Astrocyte (in vitro differentiated cells and primary cell): ENCODE results near the gene STX12. TPM values are rescaled to one million over a fixed set of nuclear protein-coding genes. Genes with fewer than 3 reads are reported as not detected.

ENCODE experiments used
- DNase-seq: peaks from one replicate; pipeline ENCODE4 v3.0.0-alpha.2; 2010; ENCODE audit warnings: low read depth
- FAIRE-seq: peaks from 2 replicates; lab custom pipeline; 2011; peaks lifted over from hg19 to GRCh38; lab: Jason Lieb, UNC
- H2AFZ ChIP-seq: 2 replicates; pipeline ENCODE4 v1.6.0; 2012; ENCODE audit warnings: low read depth, low read length, inconsistent platforms
- H3K27ac ChIP-seq: 2 replicates; pipeline ENCODE4 v1.5.1; 2011; ENCODE audit warnings: low read depth, low read length, inconsistent platforms
- H3K27me3 ChIP-seq: 2 replicates; pipeline ENCODE4 v1.6.0; 2011; ENCODE audit warnings: low read length, inconsistent platforms; ENCODE audit not compliant: insufficient read depth
- H3K36me3 ChIP-seq: 2 replicates; pipeline ENCODE4 v1.5.1; 2011; ENCODE audit warnings: low read length, inconsistent platforms; ENCODE audit not compliant: insufficient read depth
- H3K4me1 ChIP-seq: 2 replicates; pipeline ENCODE4 v1.5.1; 2011; ENCODE audit warnings: low read length, inconsistent platforms; ENCODE audit not compliant: insufficient read depth
- H3K4me2 ChIP-seq: 2 replicates; pipeline ENCODE4 v1.6.0; 2012; ENCODE audit warnings: low read length, inconsistent platforms
- H3K4me3 ChIP-seq: 2 replicates; pipeline ENCODE4 v1.5.1; 2011; ENCODE audit warnings: low read depth, mild to moderate bottlenecking, low read length, inconsistent platforms; ENCODE audit not compliant: insufficient read depth
- H3K79me2 ChIP-seq: 2 replicates; pipeline ENCODE4 v1.6.0; 2012; ENCODE audit warnings: mild to moderate bottlenecking, low read length, inconsistent platforms; ENCODE audit not compliant: insufficient read depth
- H3K9ac ChIP-seq: 2 replicates; pipeline ENCODE4 v1.6.0; 2012; ENCODE audit warnings: mild to moderate bottlenecking, low read length, inconsistent platforms
- H3K9me3 ChIP-seq: 2 replicates; pipeline ENCODE4 v1.5.1; 2012; ENCODE audit warnings: low read depth, mild to moderate bottlenecking, low read length, inconsistent platforms; ENCODE audit not compliant: insufficient read depth
- H4K20me1 ChIP-seq: 2 replicates; pipeline ENCODE4 v1.6.0; 2012; ENCODE audit warnings: low read length, inconsistent platforms; ENCODE audit not compliant: insufficient read depth
- H3K27ac Mint-ChIP-seq: one replicate; pipeline ENCODE4 v1.8.0; 2021; ENCODE audit warnings: mild to moderate bottlenecking, mixed read lengths; ENCODE audit not compliant: unreplicated experiment
- H3K27me3 Mint-ChIP-seq: one replicate; pipeline ENCODE4 v1.8.0; 2021; ENCODE audit warnings: low read depth, mixed read lengths; ENCODE audit not compliant: unreplicated experiment
- H3K36me3 Mint-ChIP-seq: one replicate; pipeline ENCODE4 v1.8.0; 2021; ENCODE audit warnings: low read depth, mixed read lengths; ENCODE audit not compliant: unreplicated experiment
- H3K4me1 Mint-ChIP-seq: one replicate; pipeline ENCODE4 v1.8.0; 2021; ENCODE audit warnings: low read depth, mixed read lengths; ENCODE audit not compliant: unreplicated experiment
- H3K4me3 Mint-ChIP-seq: one replicate; pipeline ENCODE4 v1.8.0; 2021; ENCODE audit warnings: mild to moderate bottlenecking, moderate library complexity, mixed read lengths; ENCODE audit not compliant: unreplicated experiment
- H3K9me3 Mint-ChIP-seq: one replicate; pipeline ENCODE4 v1.8.0; 2021; ENCODE audit warnings: mild to moderate bottlenecking, mixed read lengths; ENCODE audit not compliant: unreplicated experiment
- EZH2 ChIP-seq: IDR thresholded peaks from 2 replicates; pipeline ENCODE4 v1.6.1; 2012; ENCODE audit warnings: mild to moderate bottlenecking, low read length, inconsistent platforms; ENCODE audit not compliant: insufficient read depth
- total RNA-seq: library from RNA; stranded (reverse); gene quantifications from 2 replicates; pipeline ENCODE4 v1.2.1, GENCODE V29; 2021
- TF ChIP-seq, protein P1 (sequence below): IDR thresholded peaks from 2 replicates; pipeline ENCODE4 v1.5.1; 2011; ENCODE audit warnings: low read depth, mild to moderate bottlenecking, inconsistent platforms, low read length, moderate library complexity; ENCODE audit not compliant: insufficient read depth

The STX12 gene
- total RNA-seq, 1 donor from 2014 or later = 62.1 TPM

- Mint-ChIP-seq H3K27ac (no peak overlapping the region), H3K9me3 (no peaks in the 10 kb centered on the region), H3K36me3 (peaks cover 20% of the 10 kb centered on the region), H3K4me3 (no peak overlapping the region), H3K4me1 (peaks cover 9% of the 10 kb centered on the region), H3K27me3 (no peaks in the 10 kb centered on the region)
- H3K27me3 ChIP-seq = no peaks in the 10 kb centered on the region
- H3K9ac ChIP-seq = no peak overlapping the region
- no peaks in the 10 kb centered on the region for H3K79me2 ChIP-seq
- H2AFZ ChIP-seq = no peak overlapping the region
- no peak overlapping the region for H3K27ac ChIP-seq
- H4K20me1 ChIP-seq = no peaks in the 10 kb centered on the region
- H3K4me3 ChIP-seq = no peak overlapping the region
- FAIRE-seq (no peak), DNase-seq (no peak)
- H3K4me2 ChIP-seq = no peak overlapping the region
- no peaks in the 10 kb centered on the region for H3K9me3 ChIP-seq
- TF ChIP-seq EZH2 = no peak
- TF ChIP-seq, protein P1, sequence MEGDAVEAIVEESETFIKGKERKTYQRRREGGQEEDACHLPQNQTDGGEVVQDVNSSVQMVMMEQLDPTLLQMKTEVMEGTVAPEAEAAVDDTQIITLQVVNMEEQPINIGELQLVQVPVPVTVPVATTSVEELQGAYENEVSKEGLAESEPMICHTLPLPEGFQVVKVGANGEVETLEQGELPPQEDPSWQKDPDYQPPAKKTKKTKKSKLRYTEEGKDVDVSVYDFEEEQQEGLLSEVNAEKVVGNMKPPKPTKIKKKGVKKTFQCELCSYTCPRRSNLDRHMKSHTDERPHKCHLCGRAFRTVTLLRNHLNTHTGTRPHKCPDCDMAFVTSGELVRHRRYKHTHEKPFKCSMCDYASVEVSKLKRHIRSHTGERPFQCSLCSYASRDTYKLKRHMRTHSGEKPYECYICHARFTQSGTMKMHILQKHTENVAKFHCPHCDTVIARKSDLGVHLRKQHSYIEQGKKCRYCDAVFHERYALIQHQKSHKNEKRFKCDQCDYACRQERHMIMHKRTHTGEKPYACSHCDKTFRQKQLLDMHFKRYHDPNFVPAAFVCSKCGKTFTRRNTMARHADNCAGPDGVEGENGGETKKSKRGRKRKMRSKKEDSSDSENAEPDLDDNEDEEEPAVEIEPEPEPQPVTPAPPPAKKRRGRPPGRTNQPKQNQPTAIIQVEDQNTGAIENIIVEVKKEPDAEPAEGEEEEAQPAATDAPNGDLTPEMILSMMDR = no peak
- H3K4me1 ChIP-seq = no peaks in the 10 kb centered on the region
- H3K36me3 ChIP-seq = peaks cover 9% of the 10 kb centered on the region
These were observed 17.7 kb upstream of the STX12 start for GRCh38 chr1:27755286-27755685.

DNA sequence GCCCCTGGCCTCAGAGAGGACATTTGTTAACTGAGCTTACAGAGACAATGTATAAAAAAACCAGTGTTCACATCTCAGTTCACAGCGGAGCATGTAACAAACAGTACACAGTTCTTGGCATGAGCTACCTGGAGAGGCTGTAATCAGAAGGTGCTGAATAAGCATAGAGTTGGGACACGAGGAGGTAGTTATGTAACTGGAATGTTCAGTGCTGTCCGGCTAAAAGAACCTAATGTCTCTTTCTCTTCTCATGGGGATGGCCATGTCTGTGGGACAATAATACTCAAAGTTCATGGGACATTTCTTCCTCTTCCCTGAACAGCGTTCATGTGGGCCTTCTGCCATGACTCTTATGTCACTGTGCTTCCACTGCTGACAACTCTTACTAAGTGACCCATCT, 17.2 kb upstream of the STX12 start:
- TF ChIP-seq, protein P1 = no peak
- TF ChIP-seq EZH2 = no peak
- H3K9me3 Mint-ChIP-seq = no peaks in the 10 kb centered on the region
- H3K4me1 Mint-ChIP-seq = peaks cover 9% of the 10 kb centered on the region
- Histone ChIP-seq H3K4me1 (no peaks in the 10 kb centered on the region), H3K9me3 (no peaks in the 10 kb centered on the region), H3K9ac (no peak overlapping the region), H3K27me3 (no peaks in the 10 kb centered on the region), H3K27ac (no peak overlapping the region), H3K79me2 (no peaks in the 10 kb centered on the region), H2AFZ (no peak overlapping the region), H3K36me3 (peaks cover 13% of the 10 kb centered on the region), H3K4me3 (no peak overlapping the region), H3K4me2 (no peak overlapping the region), H4K20me1 (no peaks in the 10 kb centered on the region)
- H3K4me3 Mint-ChIP-seq = no peak overlapping the region
- peaks cover 22% of the 10 kb centered on the region for H3K36me3 Mint-ChIP-seq
- no peaks in the 10 kb centered on the region for H3K27me3 Mint-ChIP-seq
- no peak for FAIRE-seq
- DNase-seq = no peak
- no peak overlapping the region for H3K27ac Mint-ChIP-seq

DNA sequence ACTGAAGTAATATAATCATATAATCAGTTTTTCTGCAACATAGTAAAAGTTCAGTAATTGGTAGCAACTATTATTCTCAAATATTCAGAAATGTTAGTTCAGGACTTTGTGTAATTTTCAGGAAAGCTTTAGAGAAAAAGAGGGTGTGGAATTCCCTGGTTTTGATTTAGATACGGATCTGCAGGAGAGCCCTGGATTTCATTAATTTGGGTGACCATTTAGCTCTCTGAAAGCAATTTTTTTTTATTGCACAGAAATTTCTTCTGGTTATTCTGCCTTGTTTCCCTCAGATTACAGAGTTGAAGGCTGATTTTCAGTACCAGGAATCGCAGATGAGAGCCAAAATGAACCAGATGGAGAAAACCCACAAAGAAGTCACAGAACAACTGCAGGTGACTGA, 13.8 kb upstream of the STX12 start:
- no peak overlapping the region for H3K27ac Mint-ChIP-seq
- no peaks in the 10 kb centered on the region for H3K27me3 Mint-ChIP-seq
- H3K4me3 ChIP-seq = no peak overlapping the region
- H3K36me3 Mint-ChIP-seq = peaks cover 20% of the 10 kb centered on the region
- no peak overlapping the region for H3K27ac ChIP-seq
- peaks cover 10% of the 10 kb centered on the region for H3K36me3 ChIP-seq
- no peaks in the 10 kb centered on the region for H3K4me1 Mint-ChIP-seq
- H2AFZ ChIP-seq = no peak overlapping the region
- H3K9me3 Mint-ChIP-seq = no peaks in the 10 kb centered on the region
- H4K20me1 ChIP-seq = no peaks in the 10 kb centered on the region
- no peaks in the 10 kb centered on the region for H3K79me2 ChIP-seq
- no peaks in the 10 kb centered on the region for H3K27me3 ChIP-seq
- H3K4me2 ChIP-seq = no peak overlapping the region
- no peak for FAIRE-seq
- no peak for DNase-seq
- no peak overlapping the region for H3K4me3 Mint-ChIP-seq
- TF ChIP-seq EZH2 = no peak
- TF ChIP-seq, protein P1 = no peak
- H3K9me3 ChIP-seq = no peaks in the 10 kb centered on the region
- H3K4me1 ChIP-seq = no peaks in the 10 kb centered on the region
- no peak overlapping the region for H3K9ac ChIP-seq
